Measurements from ENCODE around the gene PHACTR1.

DNA sequence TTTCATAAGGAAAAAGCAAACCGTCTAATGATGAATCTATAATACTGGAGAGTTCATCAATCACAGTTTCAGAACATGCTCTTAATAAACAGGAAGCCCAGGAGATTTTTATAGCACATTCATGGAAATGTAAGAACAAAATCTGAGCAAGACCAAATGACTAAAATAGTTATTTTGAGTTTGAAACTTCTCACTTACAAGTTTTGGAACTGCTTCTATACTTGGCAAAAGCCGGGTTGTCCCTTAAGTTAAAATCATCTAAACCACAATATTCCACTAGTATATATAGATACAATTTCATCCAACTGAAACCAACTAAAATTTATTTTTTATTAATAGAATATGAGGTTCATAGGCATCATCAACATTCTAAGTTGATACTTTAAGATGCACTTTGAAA is 268.2 kb downstream of the PHACTR1 start:
- TF ChIP-seq RCOR1 (IDR thresholded peaks at IDR 0.05; ENCODE audit: low read depth, low read length) (no peak), SMC3 (IDR thresholded peaks at IDR 0.05) (no peak), EP300 (IDR thresholded peaks at IDR 0.05) (no peak), NR3C1 (IDR thresholded peaks at IDR 0.05) (no peak)
- TF ChIP-seq, protein P1, sequence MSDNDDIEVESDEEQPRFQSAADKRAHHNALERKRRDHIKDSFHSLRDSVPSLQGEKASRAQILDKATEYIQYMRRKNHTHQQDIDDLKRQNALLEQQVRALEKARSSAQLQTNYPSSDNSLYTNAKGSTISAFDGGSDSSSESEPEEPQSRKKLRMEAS (IDR thresholded peaks at IDR 0.05) = no peak
- TF ChIP-seq, protein P2, sequence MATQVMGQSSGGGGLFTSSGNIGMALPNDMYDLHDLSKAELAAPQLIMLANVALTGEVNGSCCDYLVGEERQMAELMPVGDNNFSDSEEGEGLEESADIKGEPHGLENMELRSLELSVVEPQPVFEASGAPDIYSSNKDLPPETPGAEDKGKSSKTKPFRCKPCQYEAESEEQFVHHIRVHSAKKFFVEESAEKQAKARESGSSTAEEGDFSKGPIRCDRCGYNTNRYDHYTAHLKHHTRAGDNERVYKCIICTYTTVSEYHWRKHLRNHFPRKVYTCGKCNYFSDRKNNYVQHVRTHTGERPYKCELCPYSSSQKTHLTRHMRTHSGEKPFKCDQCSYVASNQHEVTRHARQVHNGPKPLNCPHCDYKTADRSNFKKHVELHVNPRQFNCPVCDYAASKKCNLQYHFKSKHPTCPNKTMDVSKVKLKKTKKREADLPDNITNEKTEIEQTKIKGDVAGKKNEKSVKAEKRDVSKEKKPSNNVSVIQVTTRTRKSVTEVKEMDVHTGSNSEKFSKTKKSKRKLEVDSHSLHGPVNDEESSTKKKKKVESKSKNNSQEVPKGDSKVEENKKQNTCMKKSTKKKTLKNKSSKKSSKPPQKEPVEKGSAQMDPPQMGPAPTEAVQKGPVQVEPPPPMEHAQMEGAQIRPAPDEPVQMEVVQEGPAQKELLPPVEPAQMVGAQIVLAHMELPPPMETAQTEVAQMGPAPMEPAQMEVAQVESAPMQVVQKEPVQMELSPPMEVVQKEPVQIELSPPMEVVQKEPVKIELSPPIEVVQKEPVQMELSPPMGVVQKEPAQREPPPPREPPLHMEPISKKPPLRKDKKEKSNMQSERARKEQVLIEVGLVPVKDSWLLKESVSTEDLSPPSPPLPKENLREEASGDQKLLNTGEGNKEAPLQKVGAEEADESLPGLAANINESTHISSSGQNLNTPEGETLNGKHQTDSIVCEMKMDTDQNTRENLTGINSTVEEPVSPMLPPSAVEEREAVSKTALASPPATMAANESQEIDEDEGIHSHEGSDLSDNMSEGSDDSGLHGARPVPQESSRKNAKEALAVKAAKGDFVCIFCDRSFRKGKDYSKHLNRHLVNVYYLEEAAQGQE (IDR thresholded peaks at IDR 0.05) = no peak
- TF ChIP-seq, protein P3, sequence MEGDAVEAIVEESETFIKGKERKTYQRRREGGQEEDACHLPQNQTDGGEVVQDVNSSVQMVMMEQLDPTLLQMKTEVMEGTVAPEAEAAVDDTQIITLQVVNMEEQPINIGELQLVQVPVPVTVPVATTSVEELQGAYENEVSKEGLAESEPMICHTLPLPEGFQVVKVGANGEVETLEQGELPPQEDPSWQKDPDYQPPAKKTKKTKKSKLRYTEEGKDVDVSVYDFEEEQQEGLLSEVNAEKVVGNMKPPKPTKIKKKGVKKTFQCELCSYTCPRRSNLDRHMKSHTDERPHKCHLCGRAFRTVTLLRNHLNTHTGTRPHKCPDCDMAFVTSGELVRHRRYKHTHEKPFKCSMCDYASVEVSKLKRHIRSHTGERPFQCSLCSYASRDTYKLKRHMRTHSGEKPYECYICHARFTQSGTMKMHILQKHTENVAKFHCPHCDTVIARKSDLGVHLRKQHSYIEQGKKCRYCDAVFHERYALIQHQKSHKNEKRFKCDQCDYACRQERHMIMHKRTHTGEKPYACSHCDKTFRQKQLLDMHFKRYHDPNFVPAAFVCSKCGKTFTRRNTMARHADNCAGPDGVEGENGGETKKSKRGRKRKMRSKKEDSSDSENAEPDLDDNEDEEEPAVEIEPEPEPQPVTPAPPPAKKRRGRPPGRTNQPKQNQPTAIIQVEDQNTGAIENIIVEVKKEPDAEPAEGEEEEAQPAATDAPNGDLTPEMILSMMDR (IDR thresholded peaks at IDR 0.05) = no peak

All from A549 (cell line).